ENCODE measurements around the gene CDKN2B.
A peak's percentile ranks its signal among the peaks of the same experiment; 100 is the strongest.

The CDKN2B gene

GRCh38 chr9:22036866-22037626, 27.9 kb upstream of the CDKN2B start:
- Histone ChIP-seq H3K4me3 (ENCODE audit: low read length in 2 of 2) (no peak overlapping the region), H3K23ac (ENCODE audit: low read depth, low read length, poor library complexity) (no peak overlapping the region), H4K91ac (ENCODE audit: low read depth, low read length, poor library complexity) (no peak overlapping the region), H3K14ac (ENCODE audit: low read length) (no peak overlapping the region), H3K36me3 (replicated peaks in 1 of 2; ENCODE audit: control insufficient read depth in 2 of 2, insufficient read depth in 2 of 2, low read length in 2 of 2) (no peaks in the 10 kb centered on the region), H4K8ac (ENCODE audit: low read depth, low read length) (no peak overlapping the region), H2AK5ac (ENCODE audit: low read depth, low read length) (no peak overlapping the region), H2BK120ac (ENCODE audit: low read depth, low read length) (no peak overlapping the region), H3K79me1 (ENCODE audit: low read depth, low read length) (no peaks in the 10 kb centered on the region), H3K4ac (ENCODE audit: low read length) (no peak overlapping the region), H2BK15ac (ENCODE audit: low read length) (no peak overlapping the region), H2AFZ (ENCODE audit: low read length) (no peak overlapping the region), H3K27me3 (ENCODE audit: control insufficient read depth in 3 of 3, insufficient read depth in 3 of 3, low read depth in 1 of 3, low read length in 3 of 3) (no peaks in the 10 kb centered on the region), H2BK12ac (ENCODE audit: low read length) (no peak overlapping the region), H3K4me2 (ENCODE audit: insufficient read depth, low read length, poor library complexity, severe bottlenecking) (no peak overlapping the region), H2BK5ac (ENCODE audit: low read length) (no peak overlapping the region), H3K4me1 (ENCODE audit: control insufficient read depth in 2 of 2, insufficient read depth in 1 of 2, low read depth in 1 of 2, low read length in 2 of 2) (no peaks in the 10 kb centered on the region), H3K27ac (replicated peaks; ENCODE audit: low read length) (no peak overlapping the region), H3K18ac (ENCODE audit: low read length) (no peak overlapping the region), H3K9ac (ENCODE audit: low read depth, low read length, poor library complexity) (no peak overlapping the region), H3K9me3 (replicated peaks in 1 of 2; ENCODE audit: control insufficient read depth in 2 of 2, insufficient read depth in 1 of 2, low read depth in 1 of 2, low read length in 2 of 2) (no peaks in the 10 kb centered on the region)
- no peak for DNase-seq (ENCODE audit: low spot score)
- no CpG with 5 or more reads among the region's 4 CpGs for WGBS, 2 donors (ENCODE audit: extremely low coverage in 2 of 2, insufficient read length in 2 of 2, insufficient replicate concordance in 1 of 2)

GRCh38 chr9:22035591-22036011, 26.5 kb upstream of the CDKN2B start:
- no peaks in the 10 kb centered on the region for H3K36me3 ChIP-seq (replicated peaks in 1 of 2; ENCODE audit: control insufficient read depth in 2 of 2, insufficient read depth in 2 of 2, low read length in 2 of 2)
- no peak overlapping the region for H4K8ac ChIP-seq (ENCODE audit: low read depth, low read length)
- no peaks in the 10 kb centered on the region for H3K4me1 ChIP-seq (ENCODE audit: control insufficient read depth in 2 of 2, insufficient read depth in 1 of 2, low read depth in 1 of 2, low read length in 2 of 2)
- no peak overlapping the region for H2BK5ac ChIP-seq (ENCODE audit: low read length)
- H3K9me3 ChIP-seq (replicated peaks in 1 of 2; ENCODE audit: control insufficient read depth in 2 of 2, insufficient read depth in 1 of 2, low read depth in 1 of 2, low read length in 2 of 2): no peaks in the 10 kb centered on the region
- no peak overlapping the region for H2BK120ac ChIP-seq (ENCODE audit: low read depth, low read length)
- H3K4me2 ChIP-seq (ENCODE audit: insufficient read depth, low read length, poor library complexity, severe bottlenecking): no peak overlapping the region
- no peak overlapping the region for H3K23ac ChIP-seq (ENCODE audit: low read depth, low read length, poor library complexity)
- DNase-seq (ENCODE audit: low spot score): no peak
- no peak overlapping the region for H2AFZ ChIP-seq (ENCODE audit: low read length)
- no peaks in the 10 kb centered on the region for H3K27me3 ChIP-seq (ENCODE audit: control insufficient read depth in 3 of 3, insufficient read depth in 3 of 3, low read depth in 1 of 3, low read length in 3 of 3)
- no peak overlapping the region for H3K4me3 ChIP-seq (ENCODE audit: low read length in 2 of 2)
- H3K18ac ChIP-seq (ENCODE audit: low read length): no peak overlapping the region
- no peaks in the 10 kb centered on the region for H3K79me1 ChIP-seq (ENCODE audit: low read depth, low read length)
- no peak overlapping the region for H2BK15ac ChIP-seq (ENCODE audit: low read length)
- no peak overlapping the region for H2AK5ac ChIP-seq (ENCODE audit: low read depth, low read length)
- H3K9ac ChIP-seq (ENCODE audit: low read depth, low read length, poor library complexity): no peak overlapping the region
- H2BK12ac ChIP-seq (ENCODE audit: low read length): no peak overlapping the region
- H4K91ac ChIP-seq (ENCODE audit: low read depth, low read length, poor library complexity): no peak overlapping the region
- WGBS, 2 donors (ENCODE audit: extremely low coverage in 2 of 2, insufficient read length in 2 of 2, insufficient replicate concordance in 1 of 2): no CpG with 5 or more reads among the region's 2 CpGs
- H3K14ac ChIP-seq (ENCODE audit: low read length): no peak overlapping the region
- H3K4ac ChIP-seq (ENCODE audit: low read length): no peak overlapping the region
- H3K27ac ChIP-seq (replicated peaks; ENCODE audit: low read length): no peak overlapping the region

- H3K27me3 ChIP-seq (ENCODE audit: control insufficient read depth in 3 of 3, insufficient read depth in 3 of 3, low read depth in 1 of 3, low read length in 3 of 3): no peaks in the 10 kb centered on the region
- H3K4me1 ChIP-seq (ENCODE audit: control insufficient read depth in 2 of 2, insufficient read depth in 1 of 2, low read depth in 1 of 2, low read length in 2 of 2): no peaks in the 10 kb centered on the region
- H3K9ac ChIP-seq (ENCODE audit: low read depth, low read length, poor library complexity): no peak overlapping the region
- H2BK120ac ChIP-seq (ENCODE audit: low read depth, low read length): no peak overlapping the region
- no peak overlapping the region for H2BK12ac ChIP-seq (ENCODE audit: low read length)
- H3K4me3 ChIP-seq (ENCODE audit: low read length in 2 of 2): no peak overlapping the region
- H2AK5ac ChIP-seq (ENCODE audit: low read depth, low read length): no peak overlapping the region
- H3K4ac ChIP-seq (ENCODE audit: low read length): no peak overlapping the region
- no peak overlapping the region for H3K4me2 ChIP-seq (ENCODE audit: insufficient read depth, low read length, poor library complexity, severe bottlenecking)
- H4K8ac ChIP-seq (ENCODE audit: low read depth, low read length): peak overlapping the region; percentile 43
- H2BK5ac ChIP-seq (ENCODE audit: low read length): no peak overlapping the region
- WGBS, 2 donors (ENCODE audit: extremely low coverage in 2 of 2, insufficient read length in 2 of 2, insufficient replicate concordance in 1 of 2): no CpG with 5 or more reads among the region's 8 CpGs
- H3K79me1 ChIP-seq (ENCODE audit: low read depth, low read length): no peaks in the 10 kb centered on the region
- no peaks in the 10 kb centered on the region for H3K9me3 ChIP-seq (replicated peaks in 1 of 2; ENCODE audit: control insufficient read depth in 2 of 2, insufficient read depth in 1 of 2, low read depth in 1 of 2, low read length in 2 of 2)
- no peak for DNase-seq (ENCODE audit: low spot score)
- no peak overlapping the region for H2BK15ac ChIP-seq (ENCODE audit: low read length)
- H3K36me3 ChIP-seq (replicated peaks in 1 of 2; ENCODE audit: control insufficient read depth in 2 of 2, insufficient read depth in 2 of 2, low read length in 2 of 2): no peaks in the 10 kb centered on the region
- no peak overlapping the region for H3K14ac ChIP-seq (ENCODE audit: low read length)
- H3K27ac ChIP-seq (replicated peaks; ENCODE audit: low read length): no peak overlapping the region
- H3K18ac ChIP-seq (ENCODE audit: low read length): no peak overlapping the region
- H2AFZ ChIP-seq (ENCODE audit: low read length): no peak overlapping the region
- H4K91ac ChIP-seq (ENCODE audit: low read depth, low read length, poor library complexity): no peak overlapping the region
- no peak overlapping the region for H3K23ac ChIP-seq (ENCODE audit: low read depth, low read length, poor library complexity)
Observed at GRCh38 chr9:22033012-22033630, 24.0 kb upstream of the CDKN2B start.

- no peak for DNase-seq (ENCODE audit: low spot score)
- Histone ChIP-seq H3K4me2 (ENCODE audit: insufficient read depth, low read length, poor library complexity, severe bottlenecking) (no peak overlapping the region), H3K4ac (ENCODE audit: low read length) (no peak overlapping the region), H2BK12ac (ENCODE audit: low read length) (no peak overlapping the region), H3K9ac (ENCODE audit: low read depth, low read length, poor library complexity) (no peak overlapping the region), H2AFZ (ENCODE audit: low read length) (no peak overlapping the region), H3K9me3 (replicated peaks in 1 of 2; ENCODE audit: control insufficient read depth in 2 of 2, insufficient read depth in 1 of 2, low read depth in 1 of 2, low read length in 2 of 2) (no peaks in the 10 kb centered on the region), H3K79me1 (ENCODE audit: low read depth, low read length) (no peaks in the 10 kb centered on the region), H3K4me3 (ENCODE audit: low read length in 2 of 2) (no peak overlapping the region), H3K27ac (replicated peaks; ENCODE audit: low read length) (no peak overlapping the region), H2AK5ac (ENCODE audit: low read depth, low read length) (no peak overlapping the region), H3K4me1 (ENCODE audit: control insufficient read depth in 2 of 2, insufficient read depth in 1 of 2, low read depth in 1 of 2, low read length in 2 of 2) (no peaks in the 10 kb centered on the region), H3K23ac (ENCODE audit: low read depth, low read length, poor library complexity) (no peak overlapping the region), H3K18ac (ENCODE audit: low read length) (no peak overlapping the region), H4K8ac (ENCODE audit: low read depth, low read length) (no peak overlapping the region), H3K14ac (ENCODE audit: low read length) (no peak overlapping the region), H2BK5ac (ENCODE audit: low read length) (no peak overlapping the region), H3K27me3 (ENCODE audit: control insufficient read depth in 3 of 3, insufficient read depth in 3 of 3, low read depth in 1 of 3, low read length in 3 of 3) (no peaks in the 10 kb centered on the region), H4K91ac (ENCODE audit: low read depth, low read length, poor library complexity) (no peak overlapping the region), H2BK120ac (ENCODE audit: low read depth, low read length) (no peak overlapping the region), H2BK15ac (ENCODE audit: low read length) (no peak overlapping the region), H3K36me3 (replicated peaks in 1 of 2; ENCODE audit: control insufficient read depth in 2 of 2, insufficient read depth in 2 of 2, low read length in 2 of 2) (no peaks in the 10 kb centered on the region)
- WGBS, 2 donors (ENCODE audit: extremely low coverage in 2 of 2, insufficient read length in 2 of 2, insufficient replicate concordance in 1 of 2): no CpG with 5 or more reads among the region's 4 CpGs
Observed at GRCh38 chr9:22031655-22032411, 22.7 kb upstream of the CDKN2B start.

Measured in neuronal stem cell (in vitro differentiated cells).